ENCODE data around the gene CMTR1. TPM values are rescaled to one million over a fixed set of nuclear protein-coding genes. Genes with fewer than 3 reads are reported as not detected.

The CMTR1 gene
- polyA plus RNA-seq, 3 donors: 13.0 to 17.6 (median 13.8) TPM

DNA sequence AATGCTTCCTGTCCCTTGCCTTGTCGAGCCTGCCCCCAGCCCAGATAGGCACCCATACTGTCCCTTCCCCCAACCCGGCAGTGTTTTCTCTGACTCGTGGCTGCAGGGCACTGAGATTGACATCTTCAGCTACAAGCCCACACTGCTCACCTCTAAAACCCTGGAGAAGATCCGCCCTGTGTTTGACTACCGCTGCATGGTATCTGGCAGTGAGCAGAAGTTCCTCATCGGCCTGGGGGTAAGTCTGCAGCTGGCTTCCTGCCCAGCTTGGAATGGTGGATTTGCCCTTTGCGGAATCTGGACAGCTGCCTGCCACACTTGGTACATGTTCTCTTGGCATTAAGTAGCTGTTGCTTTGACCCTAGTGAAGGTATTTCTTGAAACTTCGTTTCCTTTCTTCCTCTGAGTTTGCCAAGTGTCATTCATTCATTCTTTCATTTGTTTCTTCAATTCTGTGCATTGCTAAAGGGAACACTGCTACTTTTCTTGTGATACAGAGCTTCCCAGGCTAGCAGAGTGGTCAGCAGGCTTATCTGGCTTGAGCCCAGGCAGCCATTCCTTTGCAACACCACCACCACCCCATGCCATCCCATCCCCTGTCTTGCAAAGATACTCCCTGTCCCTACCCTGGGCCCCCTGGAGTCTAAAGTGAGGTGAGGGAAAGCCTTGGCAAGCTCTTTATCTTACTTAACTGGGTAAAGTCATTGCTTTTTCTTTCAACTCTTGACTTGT, 40.5 kb downstream of the CMTR1 start:
- no peak overlapping the region for H3K27ac ChIP-seq (ENCODE audit: low read depth, low read length)
- 47 to 70% (median 68%) methylated on average over 8 of the region's 8 CpGs for WGBS, 3 donors

DNA sequence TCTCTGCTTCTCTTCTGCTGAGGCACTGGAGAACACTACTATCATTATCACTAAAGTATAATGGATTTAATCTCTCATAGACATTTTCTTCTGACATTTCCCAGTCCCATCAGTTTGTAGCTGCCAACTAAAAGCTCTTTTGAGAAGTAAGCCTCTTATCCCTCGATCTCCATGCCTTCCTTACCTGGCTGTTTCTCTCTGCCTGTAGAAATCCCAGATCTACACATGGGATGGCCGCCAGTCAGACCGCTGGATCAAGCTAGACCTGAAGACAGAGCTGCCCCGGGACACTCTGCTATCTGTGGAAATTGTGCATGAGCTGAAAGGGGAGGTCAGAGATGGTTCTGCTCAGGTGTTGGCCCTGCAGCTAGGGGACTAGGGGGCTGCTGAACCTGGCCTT, 41.3 kb downstream of the CMTR1 start:
- no peak overlapping the region for H3K27ac ChIP-seq (ENCODE audit: low read depth, low read length)
- 88 to 96% (median 95%) methylated on average over 4 of the region's 4 CpGs for WGBS, 3 donors

DNA sequence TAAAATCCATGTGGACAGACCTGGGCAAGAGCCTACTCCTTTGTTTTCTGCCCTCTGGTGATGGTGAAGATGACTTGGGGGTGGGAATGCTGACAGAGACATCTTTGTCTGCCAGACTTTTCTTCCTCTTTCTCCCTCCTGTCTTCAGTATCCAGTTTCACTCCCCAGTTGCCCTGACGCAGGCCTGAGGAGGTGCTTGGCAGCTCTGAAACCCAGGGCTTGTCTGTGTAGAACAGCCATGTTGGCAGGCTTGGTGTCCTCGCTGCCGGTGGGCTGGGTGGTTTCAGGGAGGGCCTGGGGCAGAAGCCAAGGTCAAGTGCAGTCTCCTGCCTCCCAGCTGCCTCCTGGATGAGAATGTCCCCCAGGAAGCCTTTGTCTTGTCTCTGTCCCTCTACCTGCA, 44.2 kb downstream of the CMTR1 start:
- WGBS, 3 donors: 49 to 64% (median 63%) methylated on average over 3 of the region's 3 CpGs
- H3K27ac ChIP-seq (ENCODE audit: low read depth, low read length): no peak overlapping the region

DNA sequence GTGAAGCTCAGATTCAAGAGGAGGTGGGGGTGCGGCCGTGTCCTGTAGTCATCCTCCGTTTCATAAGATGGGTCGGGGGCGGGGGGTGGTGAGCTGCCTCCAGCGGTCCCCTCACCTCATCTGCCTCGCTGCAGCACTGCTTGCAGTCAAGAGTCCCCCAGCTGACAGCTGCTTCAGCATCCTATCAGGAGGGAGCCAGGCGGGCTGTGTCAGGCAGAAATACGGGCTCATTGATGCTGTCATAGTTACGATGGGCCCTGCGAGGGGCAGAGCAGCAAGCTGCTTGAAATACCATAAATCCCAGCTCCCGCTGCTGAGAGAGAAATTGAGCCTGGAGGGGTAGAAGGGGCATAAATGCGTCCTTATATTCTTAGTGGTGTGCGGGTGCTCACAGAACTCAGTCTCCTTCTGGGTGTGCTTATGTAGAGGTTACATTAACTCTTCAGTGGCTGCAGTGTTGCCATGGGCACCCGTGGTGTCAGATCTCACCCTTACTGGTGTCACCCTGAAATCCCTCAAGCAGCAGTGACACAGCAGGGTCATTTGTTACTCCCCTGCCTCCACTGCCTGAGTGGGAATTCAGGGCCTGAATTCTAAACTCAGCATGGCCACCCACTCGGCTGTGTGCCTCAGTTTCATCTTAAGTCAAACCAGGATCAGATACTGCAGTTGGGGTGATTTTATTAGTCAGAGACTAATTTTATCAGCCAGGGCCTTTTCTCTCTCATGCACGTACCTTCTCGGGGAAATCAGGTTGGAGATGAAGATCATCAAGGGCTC, 44.8 kb downstream of the CMTR1 start:
- no peak overlapping the region for H3K27ac ChIP-seq (ENCODE audit: low read depth, low read length)
- 82 to 90% (median 88%) methylated on average over 18 of the region's 18 CpGs for WGBS, 3 donors

- no peak overlapping the region for H3K27ac ChIP-seq (ENCODE audit: low read depth, low read length)
- WGBS, 3 donors: 90 to 96% (median 91%) methylated on average over 7 of the region's 7 CpGs
Observed at GRCh38 chr6:37478827-37479226, 45.8 kb downstream of the CMTR1 start.

GRCh38 chr6:37479266-37479854, 46.3 kb downstream of the CMTR1 start:
- H3K27ac ChIP-seq (ENCODE audit: low read depth, low read length): no peak overlapping the region
- WGBS, 3 donors: 77 to 94% (median 91%) methylated on average over 6 of the region's 6 CpGs

DNA sequence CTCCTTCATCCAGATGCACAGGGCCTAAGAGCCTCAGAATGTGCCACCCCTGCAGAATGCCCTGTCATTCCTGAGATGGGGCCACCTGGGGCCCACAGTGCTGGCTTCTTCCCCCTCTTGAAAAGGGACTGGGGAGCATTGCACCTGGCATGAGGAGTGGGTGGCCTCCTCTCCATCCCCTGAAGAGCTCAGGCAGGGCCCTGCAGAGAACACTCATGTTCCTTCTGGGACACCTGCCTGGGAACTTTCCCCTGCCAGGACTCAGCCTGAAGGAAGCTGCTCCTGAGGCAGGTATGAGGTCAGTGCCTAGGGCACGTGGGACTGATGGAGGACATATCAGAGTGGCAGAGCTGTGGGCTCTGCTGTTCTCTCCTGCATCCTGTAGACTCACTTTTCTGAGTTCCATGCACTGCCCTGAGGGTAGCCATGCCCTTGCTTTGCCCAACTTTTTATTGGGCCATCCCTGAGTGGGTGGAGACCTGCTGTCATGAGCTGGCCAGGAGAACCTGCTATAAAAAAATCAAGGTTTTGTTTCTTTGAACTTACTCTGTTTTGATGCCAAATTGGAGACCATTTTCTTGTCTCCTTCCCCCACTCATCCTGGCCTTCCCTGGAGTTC, 47.2 kb downstream of the CMTR1 start:
- 70 to 94% (median 92%) methylated on average over 1 of the region's 1 CpG for WGBS, 3 donors
- no peak overlapping the region for H3K27ac ChIP-seq (ENCODE audit: low read depth, low read length)

DNA sequence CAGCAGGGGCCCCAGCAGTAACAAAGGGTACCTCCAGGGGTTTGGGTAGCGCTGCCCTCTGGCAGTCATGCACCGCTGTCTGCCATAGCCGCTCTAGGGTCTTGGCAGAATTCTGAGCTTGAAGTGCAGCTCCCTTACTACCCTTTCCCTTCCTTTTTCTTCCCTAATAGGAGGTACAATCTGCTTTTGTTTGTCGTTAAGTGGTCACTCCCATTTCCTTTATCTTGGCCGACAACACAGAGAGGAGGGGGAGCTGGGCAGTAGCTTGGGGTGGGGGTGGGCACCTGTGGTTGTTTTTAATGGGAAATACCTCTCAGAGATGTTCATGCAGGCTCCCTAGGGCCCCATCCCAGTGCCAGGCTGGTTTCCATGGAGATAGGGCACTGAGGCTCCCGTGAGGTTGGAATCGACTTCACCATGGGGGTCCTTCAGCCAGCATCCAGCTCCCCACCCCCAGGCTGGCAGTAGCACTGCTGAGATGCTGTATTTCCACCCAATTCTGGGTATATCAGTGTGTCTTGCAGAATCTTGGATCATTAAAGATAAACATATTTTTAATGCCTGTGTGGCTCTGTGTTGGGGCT, 48.0 kb downstream of the CMTR1 start:
- WGBS, 3 donors: 62 to 69% (median 65%) methylated on average over 7 of the region's 7 CpGs
- H3K27ac ChIP-seq (ENCODE audit: low read depth, low read length): no peak overlapping the region

GRCh38 chr6:37481711-37482605, 48.9 kb downstream of the CMTR1 start:
- no peak overlapping the region for H3K27ac ChIP-seq (ENCODE audit: low read depth, low read length)
- WGBS, 3 donors: 75 to 80% (median 76%) methylated on average over 15 of the region's 15 CpGs

GRCh38 chr6:37482606-37483251, 49.7 kb downstream of the CMTR1 start:
- WGBS, 3 donors: 83 to 88% (median 83%) methylated on average over 10 of the region's 10 CpGs
- no peak overlapping the region for H3K27ac ChIP-seq (ENCODE audit: low read depth, low read length)

DNA sequence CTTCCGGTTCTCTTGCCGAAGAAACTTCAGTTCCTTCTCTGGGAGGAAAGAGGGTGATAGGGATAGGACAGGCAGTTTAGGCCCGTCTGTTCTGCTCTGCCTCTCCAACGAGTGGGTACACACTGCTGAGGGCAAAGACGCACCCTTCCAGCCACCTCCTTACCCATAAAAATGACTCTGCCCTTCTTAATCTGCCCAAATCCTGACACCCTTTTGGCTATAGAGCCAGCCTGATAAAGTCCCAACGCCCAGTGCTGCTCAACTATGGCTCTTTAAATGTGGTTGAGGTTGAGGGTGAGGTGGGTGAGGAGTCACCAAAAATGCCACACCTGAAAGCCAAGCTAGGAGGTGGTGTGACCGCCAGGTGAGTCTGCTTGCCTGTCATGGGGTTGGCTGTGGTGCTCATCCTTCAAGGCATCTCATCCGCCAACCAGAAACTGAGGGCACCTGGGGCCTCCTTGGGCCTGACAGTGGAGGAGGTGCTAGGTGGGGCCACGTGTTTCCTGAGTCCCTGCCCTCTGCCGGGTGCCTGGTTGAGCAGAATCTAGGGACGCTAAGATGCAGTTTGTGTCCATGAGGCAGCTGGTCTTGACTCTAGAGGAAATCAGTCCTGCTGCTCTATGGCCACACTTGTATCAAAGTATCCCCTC, 50.4 kb downstream of the CMTR1 start:
- WGBS, 3 donors: 89 to 92% (median 90%) methylated on average over 11 of the region's 11 CpGs
- no peak overlapping the region for H3K27ac ChIP-seq (ENCODE audit: low read depth, low read length)

- H3K27ac ChIP-seq (ENCODE audit: low read depth, low read length): no peak overlapping the region
- 51 to 59% (median 52%) methylated on average over 17 to 20 of the region's 20 CpGs for whole genome bisulfite sequencing, 3 donors
Observed at GRCh38 chr6:37483917-37484785, 51.1 kb downstream of the CMTR1 start.

DNA sequence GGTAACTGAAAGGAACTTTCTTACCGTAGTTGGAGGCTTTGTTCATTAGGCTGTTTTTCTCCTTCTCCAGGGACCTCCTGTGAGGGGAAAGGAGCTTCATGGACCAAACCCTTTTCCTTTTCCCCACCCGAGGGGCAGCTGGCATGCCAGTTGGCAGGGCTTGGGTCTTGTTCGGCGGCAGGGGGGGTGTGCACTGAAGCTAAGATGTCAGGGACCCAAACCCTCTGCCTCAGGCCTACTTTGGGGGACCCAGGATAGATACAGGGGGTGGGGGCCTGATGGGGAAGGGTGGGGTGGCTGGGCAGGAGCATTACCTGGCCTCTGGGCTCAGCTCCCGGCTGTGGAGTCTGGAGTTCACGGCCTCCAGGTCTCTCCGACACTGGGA, 51.8 kb downstream of the CMTR1 start:
- 83 to 93% (median 89%) methylated on average over 7 of the region's 7 CpGs for WGBS, 3 donors
- H3K27ac ChIP-seq (ENCODE audit: low read depth, low read length): no peak overlapping the region

- no peak overlapping the region for H3K27ac ChIP-seq (ENCODE audit: low read depth, low read length)
- WGBS, 3 donors: 79 to 86% (median 84%) methylated on average over 10 of the region's 10 CpGs
Observed at GRCh38 chr6:37485291-37485702, 52.3 kb downstream of the CMTR1 start.

DNA sequence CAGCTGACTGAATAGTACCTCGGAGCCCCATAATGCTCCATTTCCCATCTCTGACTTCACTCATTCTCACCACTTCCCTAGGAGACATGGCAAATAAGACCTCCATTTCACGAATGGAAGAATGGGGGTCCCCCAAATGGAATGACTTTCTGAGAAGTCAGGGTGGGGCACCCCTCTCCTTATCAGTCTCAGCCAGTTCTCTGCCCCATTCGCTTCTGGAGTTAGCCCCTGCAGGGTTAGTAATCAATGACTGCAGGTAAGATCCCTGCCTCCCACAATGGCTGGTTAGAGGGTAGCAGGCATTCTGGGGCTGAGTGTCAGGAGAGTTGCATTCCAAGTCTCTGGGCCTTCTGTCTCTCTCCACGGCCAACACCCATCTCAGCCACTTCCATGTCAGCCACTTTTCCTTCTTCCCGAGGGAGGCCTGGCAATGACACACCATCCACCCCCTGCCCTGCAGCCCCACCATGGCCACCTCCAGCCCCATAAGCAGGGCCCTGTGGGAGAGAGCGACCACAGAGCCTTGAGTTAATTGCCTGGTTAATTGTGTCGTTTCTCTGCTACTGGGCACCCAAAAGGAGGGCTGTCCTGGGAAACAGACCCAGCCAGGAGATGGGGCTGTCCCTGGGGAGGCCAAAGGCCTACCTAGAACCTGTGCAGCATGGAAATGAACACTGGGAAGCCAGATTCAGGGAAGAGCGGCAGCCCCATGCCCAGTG, 53.3 kb downstream of the CMTR1 start:
- H3K27ac ChIP-seq (ENCODE audit: low read depth, low read length): no peak overlapping the region
- 85 to 90% (median 87%) methylated on average over 8 of the region's 8 CpGs for WGBS, 3 donors

Data from adipose tissue (tissue), 3 donors.